ENCODE results near the gene TMEM170B.

DNA sequence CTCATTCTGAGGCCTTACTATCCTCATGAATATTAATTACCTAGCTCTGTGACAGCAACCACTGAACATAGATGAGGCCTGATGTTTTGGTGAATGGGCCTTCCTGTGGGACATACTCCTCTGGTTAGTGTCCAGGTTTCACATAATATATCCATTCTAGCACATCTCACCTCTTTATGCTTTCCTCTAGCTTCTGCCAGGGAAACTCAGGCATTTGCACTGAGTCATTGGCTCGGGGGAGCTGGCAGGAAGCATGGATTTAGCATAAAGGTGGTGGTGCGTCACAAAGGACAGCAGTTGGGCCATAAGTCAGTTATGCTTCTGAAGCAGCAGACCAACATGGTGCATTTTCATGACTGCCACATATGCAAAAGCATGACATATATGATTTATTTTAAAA lies 37.5 kb upstream of the TMEM170B start:
- TF ChIP-seq CTCF (IDR thresholded peaks at IDR 0.05) (no peak), EZH2 (IDR thresholded peaks at IDR 0.05) (no peak)

Data from neural progenitor cell (in vitro differentiated cells).